AG08395 (cell line): ENCODE results near the gene ZNF624.
A peak's percentile ranks its signal among the peaks of the same experiment; 100 is the strongest.
"Not testable (repeated sequence)": the region's sequence is repeated elsewhere in the genome, so short reads cannot be mapped to it uniquely, and the experiment has no call there.

Experiments
- DNase-seq: peaks from one replicate; pipeline ENCODE4 v3.0.0; 2012; ENCODE audit warnings: mixed read lengths, low spot score

The ZNF624 gene

DNA sequence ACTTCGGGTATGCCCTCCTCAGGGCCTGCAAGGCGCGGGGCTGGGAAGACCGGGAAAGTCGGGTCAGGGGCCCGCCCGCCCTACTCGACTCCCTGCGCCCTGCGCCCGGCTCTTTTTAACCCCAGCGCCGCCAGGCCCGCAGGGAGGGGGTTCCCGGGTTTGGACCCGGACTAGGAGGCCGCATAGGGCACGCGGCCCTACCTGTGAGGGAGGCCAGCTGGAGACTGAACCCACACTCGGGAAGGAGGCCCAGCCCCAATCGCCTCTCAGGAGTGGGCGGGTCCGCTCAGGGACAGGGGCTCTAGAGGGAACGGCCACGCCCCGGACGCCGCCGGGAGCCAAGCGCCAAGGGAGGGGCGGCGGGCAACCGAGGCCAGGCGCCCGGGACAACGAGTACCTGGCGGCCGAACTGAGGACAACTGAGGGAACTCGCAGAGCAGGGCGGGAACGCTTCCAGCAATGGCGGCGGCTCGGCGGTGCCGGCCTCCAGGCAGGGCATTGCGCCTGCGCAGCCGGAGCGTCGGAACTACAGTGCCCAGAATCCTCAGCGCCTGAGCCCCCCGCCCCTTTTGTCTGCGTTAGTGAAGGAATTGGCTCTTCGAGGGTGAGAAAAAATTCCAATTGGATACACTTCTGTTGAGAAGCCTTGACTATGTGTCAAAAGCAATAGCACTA lies at the start of gene ZNF624:
Gene ZNF624, minus strand, starts transcription at position 484 of the 675 bp plus-strand sequence.
- peak; percentile 98 for DNase-seq

DNA sequence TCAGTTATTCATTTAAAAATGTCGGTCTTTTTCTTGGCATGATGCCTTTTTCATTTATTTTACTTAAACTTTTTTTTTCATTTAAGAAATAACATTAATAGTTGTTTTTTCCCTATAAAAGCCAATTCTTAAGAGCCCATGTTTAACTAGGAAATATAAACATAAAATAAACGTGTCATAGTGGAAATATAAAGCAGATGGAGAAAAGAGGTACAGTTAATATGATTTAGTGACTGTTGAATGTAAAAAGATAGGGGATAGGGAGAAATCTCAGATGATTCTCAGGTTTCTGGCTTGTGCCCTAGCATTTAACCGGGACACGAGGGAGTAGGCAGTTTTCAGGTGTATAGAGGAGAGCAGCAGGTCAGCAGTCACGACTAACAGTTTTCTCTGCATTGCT lies 44.0 kb upstream of the ZNF624 start:
- not testable (repeated sequence) for DNase-seq

GRCh38 chr17:16690447-16690846 lies 36.8 kb upstream of the ZNF624 start:
- not testable (repeated sequence) for DNase-seq

- DNase-seq = not testable (repeated sequence)
These were observed 36.2 kb upstream of the ZNF624 start, which contains the start of gene CCDC144A for GRCh38 chr17:16689731-16690281. TSS of gene CCDC144A (plus strand) at chr17:16690241. CDS start at chr17:16690401, 160 bp downstream.

- DNase-seq = not testable (repeated sequence)
These were observed 33.5 kb upstream of the ZNF624 start for GRCh38 chr17:16687151-16687550.

GRCh38 chr17:16686019-16686418 lies 32.4 kb upstream of the ZNF624 start:
- DNase-seq = not testable (repeated sequence)

DNA sequence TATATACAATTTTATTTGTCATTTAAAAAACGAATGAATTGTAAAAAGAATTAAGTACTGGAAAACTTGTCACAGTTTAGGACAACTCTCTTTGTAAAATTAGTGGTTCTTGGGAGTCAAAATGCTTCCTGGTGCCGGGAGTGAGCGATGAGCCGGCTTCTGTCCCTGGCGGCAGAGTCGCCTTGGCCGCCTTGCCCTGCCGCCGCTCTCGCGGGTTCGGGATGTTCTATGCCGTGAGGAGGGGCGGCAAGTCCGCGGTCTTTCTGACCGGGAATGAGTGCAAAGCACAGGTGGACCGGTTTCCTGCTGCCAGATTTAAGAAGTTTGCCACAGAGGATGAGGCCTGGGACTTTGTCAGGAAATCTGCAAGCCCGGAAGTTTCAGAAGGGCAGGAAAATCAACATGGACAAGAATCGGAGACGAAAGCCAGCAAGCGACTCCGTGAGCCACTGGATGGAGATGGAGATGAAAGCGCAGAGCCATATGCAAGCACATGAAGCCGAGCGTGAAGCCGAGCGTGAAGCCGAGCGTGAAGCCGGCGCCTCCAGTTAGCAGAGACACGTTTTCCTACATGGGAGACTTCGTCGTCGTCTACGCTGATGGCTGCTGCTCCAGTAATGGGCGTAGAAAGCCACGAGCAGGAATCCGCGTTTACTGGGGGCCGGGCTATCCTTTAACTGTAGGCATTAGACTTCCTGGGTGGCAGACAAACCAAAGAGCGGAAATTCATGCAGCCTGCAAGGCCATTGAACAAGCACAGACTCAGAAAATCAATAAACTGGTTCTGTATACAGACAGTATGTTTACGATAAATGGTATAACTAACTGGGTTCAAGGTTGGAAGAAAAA lies 29.9 kb upstream of the ZNF624 start:
- DNase-seq = not testable (repeated sequence)

DNA sequence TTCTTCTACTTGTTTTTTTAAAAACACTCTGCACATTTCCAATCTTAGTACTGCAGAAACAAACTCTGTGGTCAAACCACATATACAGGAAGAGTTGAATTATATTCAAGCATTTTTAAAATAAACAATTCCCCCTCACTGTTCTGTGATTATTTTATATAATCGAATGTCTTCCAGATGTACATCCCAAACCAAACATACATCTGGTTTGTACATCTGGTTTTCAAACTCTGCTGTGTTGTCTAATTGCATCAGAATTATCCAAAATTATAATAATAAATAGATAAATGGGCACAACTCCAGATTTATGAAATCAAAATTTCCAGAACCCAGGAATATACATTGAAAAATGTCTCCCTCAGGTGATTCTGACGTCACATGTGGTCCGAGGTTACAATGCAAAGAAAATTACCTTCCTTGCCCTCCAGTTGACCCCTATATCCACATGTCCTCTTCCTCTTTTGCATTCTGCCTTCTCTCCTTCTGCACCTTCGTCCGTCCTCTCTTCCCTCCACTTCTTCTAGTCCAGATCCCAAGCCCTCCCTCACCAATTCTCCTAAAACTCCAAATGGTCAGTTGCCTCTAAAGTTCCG lies 23.1 kb upstream of the ZNF624 start:
- DNase-seq = no peak

DNA sequence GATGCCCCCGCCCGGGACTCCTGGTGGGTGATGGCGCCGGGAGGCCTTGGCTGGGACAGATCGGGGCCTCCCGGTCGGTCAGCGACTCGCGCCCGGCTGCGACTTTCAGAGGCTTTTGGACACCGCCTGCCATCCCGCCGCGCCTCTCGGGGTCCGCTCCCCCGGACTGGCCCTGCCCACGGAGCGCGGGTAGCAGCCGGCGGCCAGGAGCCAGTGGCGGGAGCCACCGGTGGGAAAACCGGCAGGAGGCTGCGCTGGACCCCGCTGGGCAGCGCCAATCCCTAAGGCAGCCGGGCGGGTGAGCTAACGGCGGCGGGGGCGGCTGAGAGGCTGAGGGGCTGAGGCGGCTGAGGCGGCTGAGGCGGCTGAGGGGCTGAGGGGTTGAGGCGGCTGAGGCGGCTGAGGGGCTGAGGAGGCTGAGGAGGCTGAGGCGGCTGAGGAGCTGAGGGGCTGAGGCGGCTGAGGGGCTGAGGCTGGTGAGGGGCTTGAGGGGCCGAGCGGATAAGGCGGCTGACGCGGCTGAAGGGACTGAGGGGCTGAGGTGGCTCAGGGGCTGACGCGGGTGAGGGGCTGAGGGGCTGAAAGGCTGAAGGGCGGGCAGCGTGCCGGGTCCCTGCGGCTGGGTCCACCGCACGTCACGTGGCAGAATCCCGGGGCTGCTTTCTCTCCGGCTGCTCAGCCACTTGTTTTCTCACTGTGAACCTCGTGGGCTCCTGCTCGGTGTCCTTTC lies 13.4 kb upstream of the ZNF624 start:
- not testable (repeated sequence) for DNase-seq

DNA sequence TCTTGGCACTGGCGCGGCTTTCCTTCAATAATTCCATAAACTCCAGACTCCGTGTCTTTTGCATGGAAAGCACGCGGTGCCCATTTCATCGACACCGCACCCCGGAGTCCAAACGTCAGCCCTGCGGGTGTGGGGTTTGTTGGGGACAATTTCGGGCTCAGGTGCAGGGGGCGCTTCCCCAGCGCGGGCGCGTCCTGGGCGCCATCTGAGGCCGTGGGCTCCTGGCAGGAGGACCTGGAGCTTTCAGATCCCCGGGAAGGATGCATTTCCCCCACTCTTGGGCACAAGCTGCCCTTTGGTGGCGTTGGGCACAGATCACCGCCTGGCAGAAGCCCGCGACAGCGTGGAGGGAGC lies 12.9 kb upstream of the ZNF624 start:
- DNase-seq = not testable (repeated sequence)

DNA sequence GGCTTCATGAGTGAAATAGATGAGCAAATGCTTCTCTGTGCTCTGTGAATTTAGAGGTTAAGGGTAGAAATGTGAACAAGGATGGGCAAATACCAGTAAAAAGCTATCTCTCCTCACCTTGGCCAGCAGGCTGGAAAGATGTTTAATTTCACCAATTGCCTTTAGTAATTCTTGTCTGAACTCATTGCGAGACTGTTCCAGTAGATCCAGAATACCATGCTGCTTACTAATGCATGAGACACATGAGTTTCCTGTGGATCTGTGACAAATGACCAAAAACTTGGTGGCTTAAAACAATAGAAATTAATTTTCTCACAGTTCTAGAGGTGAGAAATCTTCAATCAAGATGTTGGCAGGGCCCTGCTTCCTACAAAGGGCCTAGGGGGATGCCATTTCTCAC lies 9.3 kb upstream of the ZNF624 start:
- DNase-seq = peak; percentile 17

DNA sequence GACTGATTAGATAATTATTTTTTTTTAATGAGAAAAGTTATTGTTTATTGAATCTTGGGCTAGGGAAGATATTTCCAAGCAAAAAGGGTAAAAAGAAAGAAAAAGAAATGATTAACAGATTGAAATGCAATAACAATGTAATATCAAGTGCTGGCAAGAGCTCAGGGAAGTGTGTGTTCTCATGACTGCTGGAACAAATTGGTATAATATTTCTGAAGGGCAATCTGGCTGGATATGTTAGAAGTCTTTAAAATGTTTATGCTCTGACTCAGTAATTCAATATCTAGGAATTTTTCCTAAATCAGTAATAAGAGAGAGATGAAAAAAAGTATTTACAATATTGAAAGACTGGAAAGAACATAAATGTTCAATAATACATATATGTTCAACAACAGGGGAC lies 7.6 kb upstream of the ZNF624 start:
- DNase-seq = no peak

DNA sequence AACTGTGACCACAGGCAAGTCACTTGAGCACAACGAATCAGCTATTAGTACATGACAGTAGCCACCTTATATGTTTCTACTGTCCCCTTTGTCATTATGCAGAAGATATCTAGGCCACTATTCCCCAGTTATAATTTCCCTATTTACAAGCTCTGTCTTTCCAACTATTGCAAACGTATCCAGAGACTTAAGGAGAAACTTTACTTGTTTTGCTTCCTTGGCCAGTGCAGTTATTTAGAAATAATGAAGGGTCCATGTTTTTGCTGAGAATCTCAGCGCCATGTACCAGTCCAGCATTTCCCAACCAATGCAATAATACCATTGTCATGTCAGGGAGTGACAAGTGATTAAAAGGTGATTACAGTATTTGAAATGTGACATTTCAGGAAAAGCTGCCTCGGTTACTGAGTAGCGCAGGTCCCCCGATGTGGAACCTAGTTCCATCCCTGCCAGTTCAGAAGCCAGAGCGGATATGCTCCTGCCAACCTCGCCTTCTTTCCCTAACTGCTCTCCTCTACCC lies 743 bp downstream of the ZNF624 start:
- no peak for DNase-seq

DNA sequence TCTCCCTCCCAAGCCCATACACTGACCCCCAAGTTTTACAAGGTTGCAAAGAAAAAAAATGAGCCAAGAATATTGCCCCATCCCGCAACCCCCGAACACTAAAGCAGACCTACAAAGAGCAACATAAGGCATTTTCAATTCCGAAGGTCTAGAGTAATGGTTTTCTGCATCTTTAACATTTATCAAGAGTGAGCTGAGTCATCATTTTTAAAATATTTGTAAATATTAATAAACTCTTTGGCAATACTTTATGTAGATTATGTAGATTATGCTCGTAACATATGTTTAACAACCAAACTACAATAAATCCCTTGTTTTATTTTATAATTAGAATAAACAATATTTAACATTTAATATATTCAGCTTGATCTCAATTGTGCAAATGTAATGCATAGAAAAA lies 1.4 kb downstream of the ZNF624 start:
- DNase-seq = no peak

- DNase-seq = no peak
These were observed 4.1 kb downstream of the ZNF624 start for GRCh38 chr17:16649585-16649984.

- no peak for DNase-seq
These were observed 14.2 kb downstream of the ZNF624 start for GRCh38 chr17:16639438-16639837.

GRCh38 chr17:16623282-16623681 lies 30.4 kb downstream of the ZNF624 start:
- no peak for DNase-seq

GRCh38 chr17:16622540-16623277 lies 30.9 kb downstream of the ZNF624 start:
- no peak for DNase-seq

DNA sequence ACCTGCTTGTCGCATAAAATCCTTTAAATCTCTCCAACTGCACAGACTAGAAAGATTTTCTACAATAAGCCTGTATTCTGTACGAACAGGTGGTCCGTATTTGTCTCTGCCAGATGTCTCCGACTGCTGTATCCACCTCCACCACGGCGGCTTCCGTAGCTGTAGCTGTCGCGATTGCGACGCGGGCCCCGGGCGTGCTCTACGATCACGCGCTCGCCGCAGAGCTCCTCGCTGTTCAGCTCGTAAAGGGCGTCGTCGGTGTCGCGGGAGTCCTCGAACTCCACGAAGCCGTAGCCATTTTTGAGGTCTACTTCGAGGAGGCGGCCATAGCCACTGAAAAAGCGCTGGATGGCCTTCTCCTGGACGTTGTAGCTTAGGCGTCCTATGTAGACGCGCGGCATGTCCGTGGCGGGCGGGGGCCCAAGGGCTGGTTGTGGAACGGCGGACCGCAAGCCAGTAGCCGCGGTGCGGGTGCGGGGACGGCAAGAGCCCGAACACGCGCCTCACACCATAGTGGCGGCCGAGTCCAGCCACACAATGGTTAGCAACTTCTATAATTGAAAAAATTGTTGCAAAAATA lies 36.1 kb downstream of the ZNF624 start:
- DNase-seq = no peak

GRCh38 chr17:16599537-16599936 lies 54.1 kb downstream of the ZNF624 start:
- no peak for DNase-seq
